T-helper 2 cell treated with Interferon-gamma antibody and Interleukin-4, amounts not matched to agents 5 μg/mL and 100 μg/mL, for 36 hours (primary cell): ENCODE data around the gene GMCL2.
"Not testable (repeated sequence)": the region's sequence is repeated elsewhere in the genome, so short reads cannot be mapped to it uniquely, and the experiment has no call there.

Experiments used
- DNase-seq: peaks from one replicate; pipeline ENCODE4 v3.0.0; 2021; ENCODE audit warnings: low spot score
- H3K27ac Mint-ChIP-seq: one replicate; pipeline ENCODE4 v1.8.0; 2021; ENCODE audit warnings: mild to moderate bottlenecking, mixed read lengths
- H3K27me3 Mint-ChIP-seq: one replicate; pipeline ENCODE4 v1.8.0; 2021; ENCODE audit warnings: low read depth, mixed read lengths
- H3K36me3 Mint-ChIP-seq: one replicate; pipeline ENCODE4 v1.8.0; 2021; ENCODE audit warnings: low read depth, mixed read lengths
- H3K4me1 Mint-ChIP-seq: one replicate; pipeline ENCODE4 v1.8.0; 2021; ENCODE audit warnings: low read depth, mixed read lengths
- H3K4me3 Mint-ChIP-seq: one replicate; pipeline ENCODE4 v1.8.0; 2022; ENCODE audit warnings: mild to moderate bottlenecking, moderate library complexity, mixed read lengths
- H3K9me3 Mint-ChIP-seq: one replicate; pipeline ENCODE4 v1.8.0; 2021; ENCODE audit warnings: mixed read lengths

GMCL2 gene, protein sequence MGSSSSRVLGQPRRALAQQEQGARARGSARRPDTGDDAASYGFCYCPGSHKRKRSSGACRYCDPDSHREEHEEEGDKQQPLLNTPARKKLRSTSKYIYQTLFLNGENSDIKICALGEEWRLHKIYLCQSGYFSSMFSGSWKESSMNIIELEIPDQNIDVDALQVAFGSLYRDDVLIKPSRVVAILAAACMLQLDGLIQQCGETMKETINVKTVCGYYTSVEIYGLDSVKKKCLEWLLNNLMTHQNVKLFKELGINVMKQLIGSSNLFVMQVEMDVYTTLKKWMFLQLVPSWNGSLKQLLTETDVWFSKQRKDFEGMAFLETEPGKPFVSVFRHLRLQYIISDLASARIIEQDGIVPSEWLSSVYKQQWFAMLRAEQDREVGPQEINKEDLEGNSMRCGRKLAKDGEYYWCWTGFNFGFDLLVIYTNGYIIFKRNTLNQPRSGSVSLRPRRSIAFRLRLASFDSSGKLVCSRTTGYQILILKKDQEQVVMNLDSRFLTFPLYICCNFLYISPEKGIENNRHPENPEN

DNA sequence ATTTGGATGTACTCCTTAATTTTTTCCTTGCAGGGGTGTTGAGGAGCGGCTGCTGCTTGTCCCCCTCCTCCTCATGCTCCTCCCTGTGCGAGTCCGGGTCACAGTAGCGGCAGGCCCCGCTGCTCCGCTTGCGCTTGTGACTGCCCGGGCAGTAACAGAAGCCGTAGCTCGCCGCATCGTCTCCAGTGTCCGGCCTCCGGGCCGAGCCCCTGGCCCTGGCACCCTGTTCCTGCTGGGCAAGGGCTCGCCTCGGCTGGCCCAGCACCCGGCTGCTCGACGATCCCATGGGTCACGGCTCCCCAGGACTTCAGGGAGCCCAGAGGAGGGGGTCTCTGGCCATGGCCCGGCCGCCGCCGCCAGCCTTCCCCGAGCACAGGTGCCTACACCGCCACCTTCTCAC lies at the start of gene GMCL2:
Gene GMCL2, minus strand, starts transcription at position 358 of the 400 bp plus-strand sequence. Its CDS starts 72 bp downstream, at position 286.
- Mint-ChIP-seq H3K36me3 (no peaks in the 10 kb centered on the region), H3K9me3 (no peaks in the 10 kb centered on the region), H3K27me3 (no peaks in the 10 kb centered on the region), H3K4me1 (peaks cover 5% of the 10 kb centered on the region), H3K27ac (no peak within 1 kb of the TSS), H3K4me3 (no peak within 1 kb of the TSS)
- DNase-seq: no peak

DNA sequence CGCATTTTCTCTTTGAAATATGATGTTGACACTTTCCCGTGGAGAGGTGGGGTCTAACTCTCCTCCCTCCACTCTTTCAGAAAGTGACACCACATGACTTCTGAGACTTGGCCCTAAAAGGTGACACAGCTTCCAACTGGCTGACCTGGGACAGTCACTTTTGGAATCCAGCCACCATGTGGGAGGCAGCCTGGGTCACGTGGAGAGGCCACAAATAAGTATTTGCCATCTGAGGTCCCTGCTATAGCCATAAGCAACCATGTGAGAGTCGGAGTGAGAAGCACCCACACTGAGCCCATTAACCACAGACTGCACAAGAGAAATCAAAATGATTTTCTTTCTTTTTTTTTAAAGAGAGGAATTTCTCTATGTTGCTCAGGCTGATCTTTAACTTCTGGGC lies 49.5 kb upstream of the GMCL2 start:
- Mint-ChIP-seq H3K4me3 (no peak overlapping the region), H3K4me1 (peaks cover 23% of the 10 kb centered on the region), H3K27ac (no peak overlapping the region), H3K9me3 (no peaks in the 10 kb centered on the region), H3K36me3 (peaks cover 3% of the 10 kb centered on the region), H3K27me3 (no peaks in the 10 kb centered on the region)
- no peak for DNase-seq

DNA sequence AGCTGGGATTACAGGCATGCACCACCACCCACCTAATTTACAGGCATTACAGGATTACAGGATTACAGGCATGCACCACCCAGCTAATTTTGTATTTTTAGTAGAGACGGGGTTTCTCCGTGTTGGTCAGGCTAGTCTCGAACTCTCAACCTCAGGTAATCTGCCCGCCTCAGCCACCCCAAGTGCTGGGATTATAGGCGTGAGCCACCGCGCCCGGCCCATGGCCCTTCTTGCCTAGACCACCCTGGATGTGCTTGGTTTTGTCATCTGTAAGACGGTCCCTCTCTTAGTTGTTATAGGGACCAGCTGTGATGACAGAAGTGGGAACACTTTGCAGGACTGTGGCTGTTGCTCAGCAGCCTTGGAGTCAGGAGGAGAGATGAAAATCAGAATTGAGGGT lies 49.0 kb upstream of the GMCL2 start:
- no peaks in the 10 kb centered on the region for H3K9me3 Mint-ChIP-seq
- H3K4me3 Mint-ChIP-seq: no peak overlapping the region
- no peaks in the 10 kb centered on the region for H3K27me3 Mint-ChIP-seq
- peaks cover 9% of the 10 kb centered on the region for H3K36me3 Mint-ChIP-seq
- no peak for DNase-seq
- H3K4me1 Mint-ChIP-seq: peaks cover 27% of the 10 kb centered on the region
- no peak overlapping the region for H3K27ac Mint-ChIP-seq

DNA sequence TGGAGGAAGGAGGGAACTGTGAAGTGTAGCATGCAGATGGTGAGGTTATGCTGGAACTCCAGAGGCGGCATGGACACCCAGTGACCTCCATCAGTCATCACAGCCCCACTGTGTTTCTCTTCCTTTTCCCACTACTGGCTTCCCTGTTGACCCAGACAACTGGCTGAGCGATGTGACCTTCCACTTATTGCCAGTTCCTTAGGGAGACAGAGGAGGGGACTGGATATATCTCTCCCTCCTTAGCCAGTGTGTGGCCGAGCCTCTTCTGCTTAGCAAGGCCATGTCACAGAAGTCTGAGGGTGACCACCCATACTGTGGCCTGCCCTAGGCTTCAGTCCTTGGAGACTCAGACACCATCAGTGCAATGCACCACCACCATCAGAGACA lies 48.4 kb upstream of the GMCL2 start:
- Mint-ChIP-seq H3K27me3 (no peaks in the 10 kb centered on the region), H3K36me3 (peaks cover 14% of the 10 kb centered on the region), H3K27ac (no peak overlapping the region), H3K9me3 (no peaks in the 10 kb centered on the region), H3K4me3 (no peak overlapping the region), H3K4me1 (peaks cover 27% of the 10 kb centered on the region)
- DNase-seq: no peak

DNA sequence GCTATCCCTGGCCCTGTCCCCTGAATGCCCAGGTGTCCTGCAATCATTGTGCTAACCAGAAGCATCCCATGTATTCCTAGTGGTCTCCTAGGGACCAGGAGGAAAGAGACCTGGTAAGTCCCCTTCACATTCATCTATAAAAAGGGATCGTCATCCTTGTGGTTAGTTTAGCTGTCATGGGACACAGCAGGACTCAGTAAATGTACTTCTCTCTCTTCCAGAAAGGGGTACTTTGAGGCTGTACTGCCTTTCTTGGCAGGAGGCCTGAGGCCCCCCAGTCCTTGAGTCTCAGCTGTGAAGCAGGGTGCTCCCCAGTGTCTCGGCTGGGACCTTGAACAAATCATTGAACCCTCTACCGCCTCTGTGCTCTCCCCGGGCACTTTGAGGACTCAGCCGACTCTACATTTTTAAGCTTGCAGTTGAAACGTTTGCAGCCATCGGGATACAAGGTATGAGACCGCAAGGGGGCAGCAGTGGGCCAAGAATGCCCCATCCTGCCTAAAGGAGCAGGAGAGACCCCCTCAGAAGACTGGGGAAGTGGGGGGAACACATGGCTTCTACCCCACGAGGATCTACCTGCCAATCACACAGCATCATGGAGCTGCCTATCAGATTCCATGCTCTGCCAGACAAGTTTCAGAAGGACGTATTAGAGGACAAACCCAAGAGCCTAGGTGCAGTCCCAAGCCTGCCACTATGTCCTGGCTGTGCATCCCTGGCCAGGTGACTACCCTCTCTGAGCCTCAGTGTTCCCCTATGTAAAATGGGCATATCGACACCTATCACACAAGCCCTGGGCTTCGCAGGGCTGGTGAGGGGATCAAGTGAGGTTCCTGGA lies 47.8 kb upstream of the GMCL2 start:
- Mint-ChIP-seq H3K4me3 (peak overlapping the region; percentile 17), H3K4me1 (peaks cover 25% of the 10 kb centered on the region), H3K27ac (peak overlapping the region; percentile 47), H3K27me3 (no peaks in the 10 kb centered on the region), H3K36me3 (peaks cover 20% of the 10 kb centered on the region), H3K9me3 (no peaks in the 10 kb centered on the region)
- DNase-seq: peak; percentile 63

DNA sequence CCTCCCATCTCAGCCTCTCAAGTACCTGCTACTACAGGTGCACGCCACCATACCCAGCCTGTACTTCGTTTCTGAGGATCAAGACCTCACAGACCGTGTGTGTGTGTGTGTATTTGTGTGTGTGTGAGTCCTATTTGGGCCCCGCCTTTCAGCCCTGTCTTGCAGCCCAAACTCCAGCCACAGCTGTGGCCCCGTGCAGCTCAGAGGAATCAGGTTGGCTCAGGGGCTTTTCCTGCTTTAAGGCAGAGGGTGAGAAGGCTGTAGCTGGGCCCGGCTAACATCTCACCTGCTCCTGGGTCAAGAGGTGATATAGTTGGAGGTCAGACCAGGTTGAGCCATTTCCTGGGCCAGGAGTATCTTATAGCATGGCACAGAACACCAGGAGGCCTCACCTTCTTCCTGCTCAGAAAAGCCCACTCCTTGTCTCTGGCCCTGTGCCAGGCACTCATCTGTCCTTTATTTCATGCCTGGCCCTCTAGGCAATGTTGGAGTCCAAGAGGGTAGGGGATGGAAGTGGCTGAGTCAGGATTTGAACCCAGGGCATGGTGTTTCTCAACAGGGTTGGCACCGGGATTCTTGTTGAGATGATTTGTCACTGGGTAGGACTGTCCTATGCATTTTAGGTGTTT lies 47.1 kb upstream of the GMCL2 start:
- no peak for DNase-seq
- H3K27me3 Mint-ChIP-seq: no peaks in the 10 kb centered on the region
- H3K4me3 Mint-ChIP-seq: peak overlapping the region; percentile 38
- peak overlapping the region; percentile 63 for H3K27ac Mint-ChIP-seq
- peaks cover 22% of the 10 kb centered on the region for H3K4me1 Mint-ChIP-seq
- no peaks in the 10 kb centered on the region for H3K9me3 Mint-ChIP-seq
- peaks cover 27% of the 10 kb centered on the region for H3K36me3 Mint-ChIP-seq

DNA sequence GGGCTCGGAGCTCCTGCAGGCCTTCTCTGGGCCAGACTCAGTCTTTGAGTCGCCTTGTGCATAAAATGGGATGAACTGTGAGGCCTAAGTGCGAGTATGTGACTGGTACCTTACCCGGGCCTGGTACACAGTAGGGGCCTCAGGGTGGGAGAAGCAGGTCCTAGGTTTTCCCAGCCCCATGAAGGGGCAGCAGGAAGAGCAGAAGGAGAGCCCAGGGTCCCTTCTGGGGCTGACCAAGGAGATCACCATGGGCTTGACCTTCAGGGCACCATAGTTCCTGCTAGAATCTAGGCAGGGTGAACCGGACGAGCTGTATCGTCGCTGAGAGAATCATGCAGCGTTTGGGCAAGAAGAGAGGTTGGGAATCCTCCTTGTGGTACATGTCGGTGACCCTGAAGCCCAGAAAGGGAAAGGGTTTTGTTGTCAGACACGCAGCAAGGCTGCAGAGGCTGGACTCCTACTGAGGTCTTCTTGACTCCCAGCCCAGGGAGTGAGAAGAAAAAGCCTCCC lies 45.8 kb upstream of the GMCL2 start:
- H3K27ac Mint-ChIP-seq: peak overlapping the region; percentile 80
- H3K9me3 Mint-ChIP-seq: no peaks in the 10 kb centered on the region
- no peaks in the 10 kb centered on the region for H3K27me3 Mint-ChIP-seq
- DNase-seq: no peak
- H3K4me1 Mint-ChIP-seq: peaks cover 22% of the 10 kb centered on the region
- peak overlapping the region; percentile 70 for H3K4me3 Mint-ChIP-seq
- peaks cover 35% of the 10 kb centered on the region for H3K36me3 Mint-ChIP-seq

DNA sequence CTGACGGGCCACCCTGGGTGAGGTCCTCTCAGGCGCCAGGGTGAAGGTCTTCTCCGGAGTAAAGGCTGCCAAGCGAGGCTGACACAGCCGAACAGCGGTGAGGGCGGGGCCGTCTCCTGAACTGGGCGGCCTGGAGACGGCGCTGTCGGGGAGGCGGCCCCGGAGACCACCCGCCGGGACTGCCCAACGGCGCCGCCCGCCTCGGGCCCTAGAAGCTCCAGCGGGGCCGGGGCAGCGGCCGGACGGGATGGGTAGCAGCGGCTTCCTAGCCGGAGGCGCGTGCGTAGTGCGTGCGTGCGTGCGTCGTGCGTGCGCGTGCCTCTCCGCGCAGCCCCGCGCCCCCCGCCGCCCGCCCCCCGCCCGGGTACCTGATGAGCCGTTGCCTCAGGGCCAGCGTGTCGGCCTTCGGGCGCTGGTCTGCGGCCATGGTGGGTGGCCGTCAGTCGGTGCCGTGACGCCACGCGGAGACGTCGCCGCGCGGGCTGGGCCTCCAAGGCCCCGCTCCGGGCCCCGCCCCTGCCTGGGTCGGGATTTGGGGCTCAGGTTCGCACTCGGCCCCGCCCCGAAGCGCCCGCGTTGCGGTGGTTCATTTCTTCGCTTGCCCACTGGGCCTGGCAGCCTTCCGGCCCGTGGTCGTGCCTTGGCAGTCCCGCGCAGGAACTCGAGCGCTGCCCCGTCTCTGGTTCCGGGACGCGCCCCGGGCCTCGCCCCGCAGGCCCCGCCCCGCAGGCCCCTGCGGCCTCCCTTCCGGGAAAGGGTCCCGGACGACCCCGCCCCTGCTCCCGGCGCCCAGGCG lies 45.2 kb upstream of the GMCL2 start, which contains the start of gene PHYKPL:
Gene PHYKPL, minus strand, starts transcription at position 679 of the 796 bp plus-strand sequence. Its CDS starts 252 bp downstream, at position 427.
- H3K27me3 Mint-ChIP-seq: no peaks in the 10 kb centered on the region
- H3K4me3 Mint-ChIP-seq: peak within 1 kb of the TSS; percentile 89
- no peaks in the 10 kb centered on the region for H3K9me3 Mint-ChIP-seq
- DNase-seq: peak; percentile 71
- peaks cover 27% of the 10 kb centered on the region for H3K4me1 Mint-ChIP-seq
- peak within 1 kb of the TSS; percentile 84 for H3K27ac Mint-ChIP-seq
- H3K36me3 Mint-ChIP-seq: peaks cover 42% of the 10 kb centered on the region

DNA sequence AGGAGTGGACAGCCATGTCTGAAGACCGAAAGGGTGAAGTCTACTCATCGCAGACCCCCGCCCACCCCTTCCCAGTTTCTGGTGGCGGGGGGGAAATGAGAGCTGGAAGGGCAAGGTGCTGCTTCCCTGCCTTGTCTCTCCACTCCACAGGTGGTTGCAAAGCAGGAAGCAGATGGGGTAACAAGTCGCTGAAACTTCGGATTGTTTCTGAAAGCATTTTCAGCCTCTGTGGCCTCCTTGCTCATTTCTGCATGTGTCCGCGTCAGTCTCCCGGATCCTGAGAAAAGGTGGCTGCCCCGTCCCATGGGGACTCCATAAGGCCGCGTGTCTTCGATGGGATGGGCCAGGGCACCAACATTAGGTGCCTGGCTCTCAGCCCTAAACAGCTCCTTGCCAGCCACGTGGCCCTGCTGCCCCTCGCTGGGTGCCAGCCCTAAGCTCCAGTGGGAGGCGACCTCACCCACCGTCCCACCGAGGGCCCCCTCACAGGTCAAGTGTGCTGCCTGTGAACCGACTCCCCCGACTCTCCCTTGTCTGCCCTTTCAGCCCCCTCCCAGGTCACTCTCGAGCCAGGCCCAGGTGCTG lies 44.5 kb upstream of the GMCL2 start:
- Mint-ChIP-seq H3K27me3 (no peaks in the 10 kb centered on the region), H3K4me1 (peaks cover 27% of the 10 kb centered on the region), H3K27ac (peak overlapping the region; percentile 71), H3K4me3 (peak overlapping the region; percentile 89), H3K9me3 (no peaks in the 10 kb centered on the region), H3K36me3 (peaks cover 49% of the 10 kb centered on the region)
- DNase-seq: no peak

DNA sequence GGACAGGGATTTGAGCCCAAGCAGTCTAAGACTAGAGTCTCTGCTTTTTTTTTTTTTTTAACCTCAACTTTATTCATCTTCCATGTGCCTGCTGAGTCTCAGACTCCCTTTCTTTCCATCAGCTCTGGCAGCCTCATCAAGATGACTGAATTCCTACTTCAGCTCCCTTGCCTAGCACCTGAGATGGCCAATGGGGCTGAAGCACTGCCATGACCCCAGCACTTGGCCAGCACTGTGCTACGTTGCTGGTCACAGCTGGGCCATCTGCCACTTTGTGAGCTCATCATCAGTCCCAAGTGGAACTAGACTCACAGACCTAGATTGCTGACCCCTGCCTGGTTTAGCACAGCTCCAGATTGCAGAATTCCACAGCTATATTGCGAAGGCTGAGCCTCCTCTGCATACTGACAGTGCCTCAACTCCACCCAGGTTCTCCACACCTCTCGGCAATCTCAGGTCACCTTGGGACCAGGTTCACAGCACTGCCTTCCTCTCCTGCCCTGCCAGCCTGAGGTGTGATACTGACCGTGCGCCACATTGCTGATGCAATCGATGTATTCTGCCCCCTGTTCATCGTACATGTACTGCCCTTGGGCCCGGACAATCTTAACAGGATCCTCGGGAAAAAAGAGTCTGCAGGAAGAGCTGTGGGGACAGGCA lies 43.8 kb upstream of the GMCL2 start:
- peak overlapping the region; percentile 89 for H3K4me3 Mint-ChIP-seq
- no peak for DNase-seq
- no peaks in the 10 kb centered on the region for H3K9me3 Mint-ChIP-seq
- peak overlapping the region; percentile 55 for H3K27ac Mint-ChIP-seq
- no peaks in the 10 kb centered on the region for H3K27me3 Mint-ChIP-seq
- peaks cover 27% of the 10 kb centered on the region for H3K4me1 Mint-ChIP-seq
- peaks cover 52% of the 10 kb centered on the region for H3K36me3 Mint-ChIP-seq

DNA sequence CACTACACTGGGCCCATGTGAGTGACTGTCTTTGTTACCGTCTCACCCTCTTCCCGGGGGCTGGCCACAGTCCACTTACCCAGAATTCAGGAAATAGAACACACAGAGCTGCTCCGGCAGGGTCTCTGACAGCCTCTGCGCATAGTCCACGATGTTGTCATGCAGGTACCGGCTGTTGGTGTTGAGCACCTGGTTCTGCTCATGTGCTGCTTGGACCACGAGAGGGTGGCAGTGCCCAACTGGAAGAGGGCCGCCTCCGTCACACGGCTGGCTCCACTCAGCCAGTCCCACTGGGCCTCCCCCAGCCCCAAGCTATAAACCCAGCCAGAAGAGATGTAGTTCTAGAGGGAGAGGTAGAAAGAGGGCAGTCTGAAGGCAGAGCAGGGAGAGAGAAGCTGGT lies 42.7 kb upstream of the GMCL2 start:
- Mint-ChIP-seq H3K4me1 (peaks cover 24% of the 10 kb centered on the region), H3K9me3 (no peaks in the 10 kb centered on the region), H3K36me3 (peaks cover 57% of the 10 kb centered on the region), H3K27ac (peak overlapping the region; percentile 26), H3K27me3 (no peaks in the 10 kb centered on the region), H3K4me3 (peak overlapping the region; percentile 89)
- no peak for DNase-seq

DNA sequence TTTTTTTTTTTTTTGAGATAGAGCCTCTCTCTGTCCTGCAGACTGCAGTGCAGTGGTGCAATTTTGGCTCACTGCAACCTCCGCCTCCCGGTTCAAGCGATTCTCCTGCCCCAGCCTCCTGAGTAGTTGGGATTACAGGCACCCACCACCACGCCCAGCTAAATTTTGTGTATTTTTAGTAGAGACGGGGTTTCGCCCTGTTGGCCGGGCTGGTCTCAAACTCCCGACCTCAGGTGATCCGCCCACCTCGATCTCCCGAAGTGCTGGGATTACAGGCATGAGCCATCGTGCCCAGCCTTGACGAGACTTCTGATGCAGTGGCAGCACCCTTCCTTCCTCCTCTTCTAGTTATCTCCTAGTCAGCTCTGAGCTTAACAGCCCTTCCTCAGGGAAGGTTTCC lies 41.9 kb upstream of the GMCL2 start:
- not testable (repeated sequence) for H3K27me3 Mint-ChIP-seq, DNase-seq, H3K9me3 Mint-ChIP-seq, H3K27ac Mint-ChIP-seq
- Mint-ChIP-seq H3K4me3 (peak overlapping the region; percentile 38), H3K4me1 (peaks cover 23% of the 10 kb centered on the region), H3K36me3 (peaks cover 58% of the 10 kb centered on the region)
